Natural killer cell (primary cell): ENCODE measurements around the gene ADRM1. TPM values are rescaled to one million over a fixed set of nuclear protein-coding genes. Genes with fewer than 3 reads are reported as not detected.

Experiments
- ATAC-seq, 3 donors: fragments of 150-1000 bp in 2 of 3; fragments of 200-7000 bp in 1 of 3; cut with Tn5 transposase; 1 replicate in 1 of 3; 2 replicates in 2 of 3; pipeline ENCODE4 v1.10.0; 2021; ENCODE audit warnings: mild to moderate bottlenecking in 2 of 3, moderate library complexity in 2 of 3
- DNase-seq, 2 donors: peaks; one replicate each; pipeline versions ENCODE4 v3.0.0 to v3.0.0-alpha.2; 2013 to 2021; ENCODE audit warnings: mixed read lengths in 1 of 2
- H3K27ac ChIP-seq: one replicate; pipeline ENCODE4 v1.5.1; 2013; ENCODE audit warnings: mild to moderate bottlenecking, low read length
- H3K27me3 ChIP-seq: one replicate; pipeline ENCODE4 v1.6.1; 2013; ENCODE audit warnings: low read length; ENCODE audit not compliant: control insufficient read depth, insufficient read depth
- H3K36me3 ChIP-seq: one replicate; pipeline ENCODE4 v1.6.1; 2013; ENCODE audit warnings: low read length; ENCODE audit not compliant: control insufficient read depth, insufficient read depth
- H3K4me1 ChIP-seq: one replicate; pipeline ENCODE4 v1.6.1; 2013; ENCODE audit warnings: low read length; ENCODE audit not compliant: control insufficient read depth, insufficient read depth
- H3K4me3 ChIP-seq: one replicate; pipeline ENCODE4 v1.5.1; 2013; ENCODE audit warnings: low read length
- H3K9me3 ChIP-seq: one replicate; pipeline ENCODE4 v1.6.1; 2013; ENCODE audit warnings: low read length; ENCODE audit not compliant: control insufficient read depth, insufficient read depth
- H3K27ac Mint-ChIP-seq, 2 donors: one replicate each; pipeline ENCODE4 v1.8.0; 2022; ENCODE audit warnings: mild to moderate bottlenecking in 2 of 2, mixed read lengths in 2 of 2, moderate library complexity in 1 of 2
- H3K27me3 Mint-ChIP-seq, 2 donors: one replicate each; pipeline ENCODE4 v1.8.0; 2022; ENCODE audit warnings: low read depth in 2 of 2, mixed read lengths in 2 of 2
- H3K36me3 Mint-ChIP-seq: one replicate; pipeline ENCODE4 v1.8.0; 2022; ENCODE audit warnings: mixed read lengths
- H3K4me1 Mint-ChIP-seq, 2 donors: one replicate each; pipeline ENCODE4 v1.8.0; 2022; ENCODE audit warnings: mixed read lengths in 2 of 2
- H3K4me3 Mint-ChIP-seq: one replicate; pipeline ENCODE4 v1.8.0; 2022; ENCODE audit warnings: mild to moderate bottlenecking, moderate library complexity, mixed read lengths
- H3K9me3 Mint-ChIP-seq, 2 donors: one replicate each; pipeline ENCODE4 v1.8.0; 2022; ENCODE audit warnings: mixed read lengths in 2 of 2
- WGBS: methylation state at CpG from one replicate; pipeline ENCODE4 v1.1.7; 2013; ENCODE audit warnings: missing lambda C conversion rate; ENCODE audit not compliant: insufficient coverage; 5-methylcytosine and 5-hydroxymethylcytosine counted together
- intact Hi-C: fragments of 100-400 bp; cut with micrococcal nuclease; formaldehyde crosslinking; loops from one replicate; pipeline ENCODE4 v1.14.2; 2022
- total RNA-seq, 4 donors: library from RNA; stranded (reverse); fragments of 120-200 nt in 1 of 4; gene quantifications; one replicate each; pipeline versions ENCODE4 v1.2.3 to v1.2.4, GENCODE V29; 2013 to 2022
- TF ChIP-seq, protein P1 (sequence below): fragments of 200-600 bp; IDR thresholded peaks from one replicate; pipeline ENCODE4 v1.8.0; 2022; ENCODE audit warnings: antibody characterized with exemption

ADRM1 gene
- total RNA-seq, 3 donors from 2014 or later (not counting 1 experiment from before 2014, with no cell fraction given) = 81.4 to 88.4 (median 84.6) TPM

DNA sequence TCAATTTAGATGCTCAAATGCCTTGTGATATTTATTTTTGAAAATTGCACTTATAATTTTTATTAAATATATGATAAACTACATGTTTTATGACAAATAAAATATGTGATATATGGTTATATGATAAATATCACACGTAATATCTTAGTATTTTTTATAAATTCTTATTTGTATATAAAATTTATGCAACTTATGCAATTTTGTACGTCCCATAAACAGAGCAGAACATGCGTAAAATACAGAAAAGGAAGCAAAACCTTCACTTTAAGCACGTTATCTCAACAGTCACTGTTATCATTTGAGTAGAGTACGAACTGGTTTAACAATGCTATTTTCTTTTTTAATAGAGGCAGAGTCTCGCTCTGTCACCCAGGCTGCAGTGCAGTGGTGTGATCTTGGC, 15.7 kb upstream of the ADRM1 start:
- H3K36me3 ChIP-seq = peaks cover 48% of the 10 kb centered on the region

DNA sequence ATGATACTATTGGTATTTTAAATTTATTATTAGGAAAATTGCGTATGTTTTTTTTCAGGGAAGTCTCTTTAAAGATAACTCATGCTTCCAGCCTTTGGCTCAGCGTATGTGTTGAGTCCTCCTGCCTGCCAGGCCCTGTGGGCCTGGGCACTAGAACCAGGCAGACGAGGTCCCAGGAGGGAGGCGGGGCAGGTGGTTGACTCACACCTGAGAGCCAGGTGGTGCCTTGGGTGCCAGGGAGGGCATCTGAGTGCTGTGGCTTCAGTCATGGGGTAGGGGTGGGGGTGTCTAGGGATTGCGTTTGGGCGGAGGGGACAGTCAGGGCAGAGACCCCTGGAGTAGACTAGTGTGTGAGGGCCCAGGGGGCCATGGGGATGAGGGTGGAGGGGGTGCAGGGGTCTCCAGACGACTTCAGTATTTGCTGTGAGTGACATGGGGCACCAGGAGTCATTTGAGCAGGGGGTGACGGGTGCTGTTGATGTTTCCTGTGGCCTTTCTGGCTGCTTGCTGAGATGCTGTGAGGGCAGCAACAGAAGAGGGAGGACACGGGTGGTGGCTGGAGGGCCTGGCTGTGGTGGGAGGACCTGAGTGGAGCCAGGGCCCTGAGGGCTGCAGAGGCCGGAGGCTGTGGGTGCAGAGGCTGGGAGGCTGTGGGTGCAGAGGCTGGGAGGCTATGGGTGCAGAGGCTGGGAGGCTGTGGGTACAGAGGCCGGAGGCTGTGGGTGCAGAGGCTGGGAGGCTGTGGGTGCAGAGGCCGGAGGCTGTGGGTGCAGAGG, 14.8 kb upstream of the ADRM1 start:
- no peaks in the 10 kb centered on the region for H3K27me3 ChIP-seq
- H3K9me3 Mint-ChIP-seq = no peaks in the 10 kb centered on the region
- TF ChIP-seq, protein P1, sequence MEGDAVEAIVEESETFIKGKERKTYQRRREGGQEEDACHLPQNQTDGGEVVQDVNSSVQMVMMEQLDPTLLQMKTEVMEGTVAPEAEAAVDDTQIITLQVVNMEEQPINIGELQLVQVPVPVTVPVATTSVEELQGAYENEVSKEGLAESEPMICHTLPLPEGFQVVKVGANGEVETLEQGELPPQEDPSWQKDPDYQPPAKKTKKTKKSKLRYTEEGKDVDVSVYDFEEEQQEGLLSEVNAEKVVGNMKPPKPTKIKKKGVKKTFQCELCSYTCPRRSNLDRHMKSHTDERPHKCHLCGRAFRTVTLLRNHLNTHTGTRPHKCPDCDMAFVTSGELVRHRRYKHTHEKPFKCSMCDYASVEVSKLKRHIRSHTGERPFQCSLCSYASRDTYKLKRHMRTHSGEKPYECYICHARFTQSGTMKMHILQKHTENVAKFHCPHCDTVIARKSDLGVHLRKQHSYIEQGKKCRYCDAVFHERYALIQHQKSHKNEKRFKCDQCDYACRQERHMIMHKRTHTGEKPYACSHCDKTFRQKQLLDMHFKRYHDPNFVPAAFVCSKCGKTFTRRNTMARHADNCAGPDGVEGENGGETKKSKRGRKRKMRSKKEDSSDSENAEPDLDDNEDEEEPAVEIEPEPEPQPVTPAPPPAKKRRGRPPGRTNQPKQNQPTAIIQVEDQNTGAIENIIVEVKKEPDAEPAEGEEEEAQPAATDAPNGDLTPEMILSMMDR = no peak
- peak overlapping the region in 1 of 2 donors; percentile 78 for H3K27ac Mint-ChIP-seq
- ATAC-seq = no peak
- H3K4me1 Mint-ChIP-seq = peaks cover 13 to 26% of the 10 kb centered on the region in 2 donors
- H3K4me1 ChIP-seq = peaks cover 21% of the 10 kb centered on the region
- H3K4me3 Mint-ChIP-seq = no peak overlapping the region
- no peak for DNase-seq
- H3K4me3 ChIP-seq = no peak overlapping the region
- no peak overlapping the region for H3K27ac ChIP-seq
- intact Hi-C loops = no loop called here
- peaks cover 7% of the 10 kb centered on the region for H3K36me3 Mint-ChIP-seq
- no peaks in the 10 kb centered on the region for H3K9me3 ChIP-seq
- no peaks in the 10 kb centered on the region for H3K27me3 Mint-ChIP-seq
- 94% methylated on average over 12 of the region's 12 CpGs for WGBS
- peaks cover 41% of the 10 kb centered on the region for H3K36me3 ChIP-seq

More for the DNA sequence above, 15.7 kb upstream of the ADRM1 start:
- H3K4me3 ChIP-seq = no peak overlapping the region
- WGBS = 84% methylated on average over 5 of the region's 6 CpGs
- Mint-ChIP-seq H3K4me1 (peaks cover 9 to 18% of the 10 kb centered on the region in 2 donors), H3K9me3 (no peaks in the 10 kb centered on the region), H3K4me3 (no peak overlapping the region), H3K27me3 (no peaks in the 10 kb centered on the region), H3K27ac (peak overlapping the region in 1 of 2 donors; percentile 53), H3K36me3 (peaks cover 7% of the 10 kb centered on the region)
- ATAC-seq (no peak), DNase-seq (no peak)
- TF ChIP-seq, protein P1 = no peak
- H3K9me3 ChIP-seq = no peaks in the 10 kb centered on the region
- intact Hi-C loops = no loop called here
- H3K27me3 ChIP-seq = no peaks in the 10 kb centered on the region
- no peak overlapping the region for H3K27ac ChIP-seq
- peaks cover 13% of the 10 kb centered on the region for H3K4me1 ChIP-seq

DNA sequence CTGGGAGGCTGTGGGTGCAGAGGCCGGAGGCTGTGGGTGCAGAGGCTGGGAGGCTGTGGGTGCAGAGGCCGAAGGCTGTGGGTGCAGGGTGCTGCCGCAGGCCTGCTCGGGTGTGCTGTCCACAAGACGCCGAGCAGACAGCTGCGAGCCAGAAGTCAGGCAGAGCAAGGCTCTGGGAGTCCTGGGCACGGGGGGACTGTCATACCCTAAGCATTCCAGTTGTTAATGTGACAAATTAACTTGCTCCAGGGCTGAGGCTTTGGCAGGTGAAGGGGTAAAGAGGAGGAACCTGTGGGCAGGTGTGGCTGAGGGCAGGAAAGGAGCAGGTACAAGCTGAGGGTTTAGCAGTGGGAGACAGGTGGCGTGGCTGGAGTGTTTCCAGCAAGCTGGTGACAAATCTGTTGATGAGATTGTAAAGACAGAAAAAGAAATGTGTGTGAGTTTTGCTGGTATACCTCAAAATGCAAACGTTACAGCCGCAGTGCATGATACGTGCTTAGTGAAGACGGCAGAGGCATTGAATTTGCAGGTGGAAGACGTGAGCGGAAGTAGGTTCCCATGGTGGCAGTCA, 14.2 kb upstream of the ADRM1 start:
- peak overlapping the region in 1 of 2 donors; percentile 78 for H3K27ac Mint-ChIP-seq
- H3K36me3 Mint-ChIP-seq = peaks cover 4% of the 10 kb centered on the region

More for the DNA sequence above, 14.2 kb upstream of the ADRM1 start:
- no peak overlapping the region for H3K4me3 Mint-ChIP-seq
- TF ChIP-seq, protein P1 = no peak
- H3K27ac ChIP-seq = no peak overlapping the region
- H3K9me3 Mint-ChIP-seq = no peaks in the 10 kb centered on the region
- ATAC-seq (no peak), DNase-seq (no peak)
- intact Hi-C loops = no loop called here
- WGBS = 91% methylated on average over 15 of the region's 15 CpGs
- H3K4me1 Mint-ChIP-seq = peaks cover 20 to 31% of the 10 kb centered on the region in 2 donors
- H3K4me1 ChIP-seq = peaks cover 28% of the 10 kb centered on the region
- H3K27me3 Mint-ChIP-seq = no peaks in the 10 kb centered on the region
- H3K36me3 ChIP-seq = peaks cover 45% of the 10 kb centered on the region
- no peaks in the 10 kb centered on the region for H3K27me3 ChIP-seq
- no peak overlapping the region for H3K4me3 ChIP-seq
- H3K9me3 ChIP-seq = no peaks in the 10 kb centered on the region
